ENCODE measurements around the gene NR2F1-AS1.

DNA sequence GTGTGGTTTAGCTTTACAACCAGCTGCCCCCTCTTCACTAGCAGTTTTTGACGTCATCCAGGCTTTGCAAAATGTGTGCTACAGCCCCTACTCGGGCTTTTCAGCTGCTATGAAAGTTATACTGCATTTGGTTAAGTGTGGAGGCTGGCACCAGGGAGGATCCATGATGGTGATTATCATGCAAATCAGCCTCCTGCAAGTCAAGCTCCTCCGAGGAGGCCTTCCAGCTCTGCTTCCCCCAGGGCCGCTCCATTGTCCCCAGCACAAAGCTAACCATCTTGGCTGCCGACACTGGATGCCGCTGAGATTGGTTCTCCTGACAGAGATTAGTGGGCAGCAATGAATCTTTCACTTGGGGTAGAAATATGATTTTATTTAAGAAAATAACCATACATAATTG is 159.6 kb downstream of the NR2F1-AS1 start:
- no peak for TF ChIP-seq CTCF (IDR thresholded peaks at IDR 0.05; ENCODE audit: insufficient read depth, low read depth, low read length)
- TF ChIP-seq EZH2 (IDR thresholded peaks at IDR 0.05; ENCODE audit: insufficient read depth, low read length), result no peak
